ENCODE data around the gene PLXNB1.

PLXNB1 gene

GRCh38 chr3:48417529-48418108 is 12.3 kb downstream of the PLXNB1 start:
- DNase-seq = no peak

GRCh38 chr3:48416546-48416945 is 13.3 kb downstream of the PLXNB1 start:
- DNase-seq = no peak

GRCh38 chr3:48416091-48416505 is 13.8 kb downstream of the PLXNB1 start:
- DNase-seq = no peak

GRCh38 chr3:48415251-48415953 is 14.5 kb downstream of the PLXNB1 start:
- no peak for DNase-seq

DNA sequence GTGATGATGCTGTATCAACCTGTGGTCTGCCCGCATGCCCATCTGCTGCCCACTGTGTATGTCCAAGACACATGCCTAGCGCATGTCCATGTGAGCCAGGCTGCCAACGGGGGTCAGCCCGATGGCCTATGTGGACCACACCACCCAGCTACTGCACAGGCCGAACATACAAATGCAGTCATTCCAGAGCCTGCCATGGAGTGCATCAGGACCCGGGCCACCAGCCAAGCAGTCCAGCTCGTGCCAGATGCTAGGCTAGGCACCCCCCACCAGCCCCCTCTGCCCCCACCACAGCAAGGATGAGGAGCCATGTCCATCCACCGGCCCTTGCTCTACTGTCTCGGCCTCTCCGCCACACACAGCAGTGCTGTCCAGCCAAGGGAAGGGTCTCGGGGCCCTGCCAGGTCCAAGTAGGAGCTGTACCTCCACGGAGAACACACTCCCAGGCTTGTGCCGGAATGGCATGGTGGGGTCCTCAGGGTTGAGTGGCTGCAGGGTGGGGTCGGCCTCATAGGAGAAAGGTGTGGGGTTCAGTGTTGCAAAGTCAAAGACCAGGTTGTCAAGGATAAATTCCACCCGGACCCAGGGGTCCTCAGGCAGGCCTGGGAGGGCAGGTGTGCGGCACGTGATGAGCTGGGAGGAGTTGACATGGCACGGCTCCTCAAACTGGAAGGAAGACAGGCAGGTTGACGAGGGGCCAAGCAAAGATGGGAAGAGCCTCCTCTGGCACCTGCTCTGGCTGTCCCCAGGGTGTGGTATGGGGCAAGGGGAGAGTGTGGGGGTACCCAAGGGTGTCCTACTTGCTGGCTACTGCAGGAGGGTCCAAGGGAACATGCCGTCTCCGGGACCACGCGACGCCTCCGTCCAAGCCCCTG is 15.3 kb downstream of the PLXNB1 start:
- no peak for DNase-seq

DNA sequence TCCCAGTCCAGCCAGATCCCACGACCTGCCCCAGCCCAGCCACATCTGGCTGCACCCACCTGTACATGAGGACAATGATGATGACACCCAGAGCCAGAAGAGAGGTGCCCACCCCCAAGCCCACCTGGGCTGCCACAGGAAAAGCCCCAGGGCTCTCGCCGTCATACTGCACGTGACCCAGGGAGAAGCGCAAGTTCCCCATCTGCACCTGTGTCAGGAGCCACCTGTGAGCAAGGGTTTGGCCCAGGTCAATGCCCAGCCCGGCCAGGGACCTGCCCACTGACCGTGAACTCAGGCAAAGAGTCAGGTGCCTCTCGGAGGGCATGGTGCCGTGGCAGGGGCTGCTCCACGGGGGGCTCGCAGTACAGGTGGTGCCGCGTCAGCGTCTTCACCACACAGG is 16.3 kb downstream of the PLXNB1 start:
- DNase-seq = no peak

DNA sequence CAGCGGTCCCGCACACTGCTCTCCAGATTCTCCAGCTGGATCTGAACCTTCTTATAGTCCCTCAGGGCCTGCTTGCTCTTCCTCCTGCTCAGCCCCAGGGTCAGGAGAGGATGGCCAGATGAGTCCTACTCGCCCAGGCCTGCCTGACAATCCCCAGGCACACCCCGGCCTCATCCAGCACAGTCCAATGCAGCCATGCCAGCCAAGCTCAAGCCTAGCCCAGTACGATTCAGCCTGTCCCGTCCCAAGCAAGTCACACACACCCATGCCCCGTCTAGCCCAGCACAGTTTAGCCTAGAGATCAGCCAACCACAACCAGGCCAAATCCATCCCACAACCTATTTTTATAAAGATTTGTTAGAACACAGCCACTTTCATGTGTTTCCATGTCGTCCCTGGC is 16.8 kb downstream of the PLXNB1 start:
- no peak for DNase-seq

DNA sequence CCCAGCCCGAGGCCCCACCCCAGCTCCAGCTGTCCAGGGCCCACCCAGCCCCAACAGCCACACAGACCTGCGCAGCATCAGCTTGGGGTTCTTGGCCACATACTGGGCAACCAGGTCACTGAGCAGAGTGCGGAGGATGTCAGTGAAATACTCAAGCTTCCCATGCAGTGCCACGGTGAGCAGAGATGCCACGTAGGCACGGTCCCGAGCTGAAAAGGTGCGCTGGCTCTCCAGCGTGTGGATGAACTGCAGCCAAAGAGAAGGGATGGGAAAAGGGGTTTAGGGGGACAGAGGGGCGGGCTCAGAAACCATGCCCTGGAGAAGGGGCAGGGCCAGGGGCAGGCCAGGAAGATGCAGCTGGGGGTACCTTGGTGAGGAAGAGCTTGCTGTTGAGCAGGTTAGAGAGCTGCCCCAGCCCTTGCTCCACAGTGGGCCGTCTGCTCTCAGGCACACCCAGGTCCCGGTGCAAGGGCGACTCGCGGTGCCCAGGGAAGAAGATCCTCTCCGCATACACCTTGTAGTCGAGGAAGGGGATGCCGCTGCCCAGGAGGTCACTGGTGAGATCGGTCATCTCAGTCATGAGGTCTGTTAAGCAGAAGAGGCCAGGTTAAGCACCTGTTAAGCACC is 17.4 kb downstream of the PLXNB1 start:
- DNase-seq = no peak

- no peak for DNase-seq
Measured at GRCh38 chr3:48411606-48412374, 18.1 kb downstream of the PLXNB1 start.

DNA sequence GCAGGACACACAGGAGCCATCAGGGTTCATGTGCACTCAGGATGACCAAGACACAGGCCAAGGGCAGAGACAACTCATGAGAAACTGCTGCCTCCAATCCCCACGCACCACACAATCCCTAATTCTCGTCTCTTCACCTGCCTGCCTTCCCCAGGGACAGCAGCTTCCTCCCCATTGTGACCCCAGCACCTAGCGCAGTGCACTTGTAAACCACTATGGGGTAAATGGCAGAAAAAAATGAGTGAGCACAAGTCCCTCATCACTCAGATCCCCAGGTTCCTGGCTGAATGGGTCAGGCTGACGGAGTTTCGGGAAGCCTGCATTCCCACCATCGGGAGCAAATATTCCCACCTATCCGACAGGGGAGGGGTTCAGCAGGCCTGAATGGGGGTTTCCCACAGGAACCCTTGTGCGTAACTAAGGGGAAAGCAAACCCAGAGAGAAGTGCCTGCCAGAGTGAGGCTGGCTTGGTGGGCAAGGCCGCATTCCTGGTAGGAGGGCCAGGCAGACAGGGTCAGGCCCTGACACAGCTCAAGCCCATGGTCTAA is 18.8 kb downstream of the PLXNB1 start:
- DNase-seq = no peak

DNA sequence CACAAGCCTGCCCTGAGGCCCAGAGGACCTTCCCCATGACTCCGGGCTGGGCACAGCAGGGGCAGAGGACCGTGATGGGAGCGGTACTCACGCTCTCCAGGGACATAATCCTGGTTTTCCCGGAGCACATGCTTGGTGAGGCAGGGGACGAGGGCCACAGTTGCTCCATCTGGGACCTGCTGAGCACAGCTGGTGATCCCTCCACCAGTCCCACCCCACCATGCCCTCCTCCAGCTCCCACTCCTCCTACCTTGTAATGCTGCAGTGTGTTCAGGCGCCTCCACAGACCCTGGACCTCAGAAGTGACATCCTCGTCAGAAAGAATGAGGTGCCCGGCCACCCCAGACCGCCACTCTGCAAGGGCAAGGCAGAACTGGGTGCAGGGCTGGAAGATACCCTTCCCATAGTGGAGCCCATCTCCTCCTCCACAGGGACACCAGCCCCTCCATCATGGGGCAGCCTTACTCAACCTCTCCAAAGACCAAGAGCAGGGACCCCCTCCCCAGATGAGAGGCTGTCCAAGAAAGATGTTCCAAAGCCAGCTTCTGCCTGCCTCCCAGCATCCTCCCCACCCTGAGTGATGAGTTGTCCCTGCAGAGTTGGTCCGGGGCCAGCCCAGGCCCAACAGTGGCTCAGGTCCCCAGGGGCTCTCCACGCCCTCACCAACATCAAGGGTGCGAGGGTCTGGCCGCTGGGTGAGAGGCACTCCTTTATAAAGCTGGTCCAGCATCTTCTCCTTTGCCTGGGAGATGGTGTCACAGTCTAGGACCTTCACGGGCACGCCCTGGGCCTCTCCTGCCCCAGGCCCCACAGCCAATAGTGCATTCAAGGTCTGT is 19.5 kb downstream of the PLXNB1 start:
- DNase-seq = no peak

GRCh38 chr3:48409291-48410201 is 20.3 kb downstream of the PLXNB1 start:
- no peak for DNase-seq

DNA sequence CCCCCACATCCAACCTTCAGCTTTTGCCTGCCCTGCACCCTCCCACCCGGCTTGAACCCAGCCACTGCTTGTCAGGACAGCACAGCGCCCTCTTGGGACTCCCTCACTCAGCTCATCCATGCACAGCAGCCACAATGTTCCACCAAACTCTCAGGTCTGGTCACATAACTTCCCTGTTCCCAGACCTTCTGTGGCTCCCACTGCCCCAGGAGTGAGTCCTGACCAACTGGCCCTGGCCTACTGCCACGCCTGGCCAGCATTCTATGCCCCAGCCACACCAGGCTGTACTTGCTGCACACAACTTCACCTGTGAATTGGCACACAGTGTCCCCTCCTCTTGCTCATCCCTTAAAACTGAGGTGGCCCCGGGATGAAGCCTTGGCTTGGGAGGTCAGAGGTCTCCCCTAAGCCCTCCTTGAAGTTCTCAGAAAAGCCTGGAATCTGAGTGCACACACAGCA is 21.0 kb downstream of the PLXNB1 start:
- DNase-seq = no peak

DNA sequence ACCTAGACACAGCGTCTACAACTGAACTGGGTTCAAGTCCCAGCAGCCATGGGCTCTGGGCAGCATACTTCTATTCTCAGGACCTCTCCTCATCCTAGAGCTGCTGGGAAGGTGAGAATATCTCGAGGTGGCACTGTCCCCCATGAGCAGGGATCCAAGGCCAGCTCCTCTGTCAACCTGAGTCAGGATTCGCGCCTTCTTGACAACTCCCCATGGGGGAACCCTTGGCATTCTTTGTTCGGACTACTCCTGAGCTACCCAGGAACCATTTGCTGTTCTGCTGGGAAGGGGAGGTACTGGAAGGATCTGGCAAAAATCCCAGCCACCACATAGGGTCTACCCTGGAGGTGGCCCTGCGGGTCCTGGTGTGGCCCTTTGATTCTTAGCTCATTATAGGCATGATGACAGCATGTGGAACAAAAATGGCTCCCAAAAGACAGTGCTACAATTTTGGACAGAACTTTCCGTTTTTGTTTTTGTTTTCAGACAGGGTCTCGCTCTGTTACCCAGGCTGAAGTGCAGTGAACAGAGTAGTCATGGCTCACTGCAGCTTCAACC is 22.3 kb downstream of the PLXNB1 start:
- no peak for DNase-seq

- DNase-seq = no peak
Measured at GRCh38 chr3:48406443-48407431, 23.1 kb downstream of the PLXNB1 start.

- no peak for DNase-seq
Measured at GRCh38 chr3:48405971-48406370, 23.9 kb downstream of the PLXNB1 start.

- no peak for DNase-seq
Measured at GRCh38 chr3:48405343-48405881, 24.5 kb downstream of the PLXNB1 start.

All from DMS153 (cell line).